GM18508 (cell line): ENCODE measurements around the gene AADACL3.
"Not testable (repeated sequence)": the region's sequence is repeated elsewhere in the genome, so short reads cannot be mapped to it uniquely, and the experiment has no call there.

Experiments used
- ATAC-seq: cut with Tn5 transposase; IDR thresholded peaks from one replicate; pipeline ENCODE4 v1.9.1; 2021; ENCODE audit warnings: moderate number of reproducible peaks; ENCODE audit not compliant: insufficient read depth, unreplicated experiment

Gene AADACL3

GRCh38 chr1:12713651-12714050, 2.3 kb upstream of the AADACL3 start:
- not testable (repeated sequence) for ATAC-seq

GRCh38 chr1:12714710-12715475, 1.0 kb upstream of the AADACL3 start:
- ATAC-seq: no peak

- no peak for ATAC-seq
Observed at GRCh38 chr1:12717301-12717838, 1.5 kb downstream of the AADACL3 start.

GRCh38 chr1:12722626-12723025, 6.7 kb downstream of the AADACL3 start:
- ATAC-seq: no peak

- ATAC-seq: no peak
Observed at GRCh38 chr1:12728391-12728790, 12.5 kb downstream of the AADACL3 start.

GRCh38 chr1:12730156-12730555, 14.2 kb downstream of the AADACL3 start:
- no peak for ATAC-seq

- not testable (repeated sequence) for ATAC-seq
Observed at GRCh38 chr1:12731084-12731483, 15.2 kb downstream of the AADACL3 start.

GRCh38 chr1:12734651-12735050, 18.7 kb downstream of the AADACL3 start:
- ATAC-seq: no peak

- no peak for ATAC-seq
Observed at GRCh38 chr1:12738934-12739333, 23.0 kb downstream of the AADACL3 start.

GRCh38 chr1:12739613-12740012, 23.7 kb downstream of the AADACL3 start:
- ATAC-seq: no peak

GRCh38 chr1:12741946-12742345, 26.0 kb downstream of the AADACL3 start:
- no peak for ATAC-seq

GRCh38 chr1:12745126-12745991, 29.4 kb downstream of the AADACL3 start:
- ATAC-seq: no peak

GRCh38 chr1:12745992-12746323, 30.0 kb downstream of the AADACL3 start, which contains the start of gene CFAP107:
Gene CFAP107 (plus strand): TSS chr1:12746200. CDS start chr1:12746431, 231 bp downstream.
- ATAC-seq: no peak

GRCh38 chr1:12748778-12749355, 33.0 kb downstream of the AADACL3 start:
- no peak for ATAC-seq

- no peak for ATAC-seq
Observed at GRCh38 chr1:12754738-12755137, 38.8 kb downstream of the AADACL3 start.

- ATAC-seq: no peak
Observed at GRCh38 chr1:12756273-12756672, 40.4 kb downstream of the AADACL3 start.

- ATAC-seq: no peak
Observed at GRCh38 chr1:12756768-12757413, 41.0 kb downstream of the AADACL3 start.

- no peak for ATAC-seq
Observed at GRCh38 chr1:12757836-12758235, 41.9 kb downstream of the AADACL3 start.

GRCh38 chr1:12760256-12760795, 44.4 kb downstream of the AADACL3 start:
- no peak for ATAC-seq

- no peak for ATAC-seq
Observed at GRCh38 chr1:12761781-12762180, 45.9 kb downstream of the AADACL3 start.
